Vagina (tissue), 2 donors: Measurements from ENCODE around the gene SLX4IP.

Source experiments
- POLR2A ChIP-seq, 2 donors: fragments of 450-650 bp; IDR thresholded peaks; one replicate each; pipeline ENCODE4 v1.6.1; 2017; ENCODE audit warnings: antibody characterized with exemption in 2 of 2, mild to moderate bottlenecking in 2 of 2, moderate library complexity in 2 of 2
- POLR2AphosphoS5 ChIP-seq, 2 donors: sonication (generic); formaldehyde crosslinking; IDR thresholded peaks; one replicate each; pipeline ENCODE4 v1.9.0; 2017; ENCODE audit warnings: antibody characterized with exemption in 2 of 2, mild to moderate bottlenecking in 2 of 2, low read depth in 1 of 2; ENCODE audit not compliant: insufficient read depth in 1 of 2
- TF ChIP-seq, protein P1 (sequence below), 3 experiments: fragments of 450-650 bp in 2 of 3; fragments of 200-600 bp in 1 of 3; sonication (generic) in 1 of 3; IDR thresholded peaks; one replicate each; pipeline ENCODE4 v1.5.1; 2017 to 2019; ENCODE audit warnings: antibody characterized with exemption in 3 of 3, mild to moderate bottlenecking in 2 of 3, moderate library complexity in 2 of 3

DNA sequence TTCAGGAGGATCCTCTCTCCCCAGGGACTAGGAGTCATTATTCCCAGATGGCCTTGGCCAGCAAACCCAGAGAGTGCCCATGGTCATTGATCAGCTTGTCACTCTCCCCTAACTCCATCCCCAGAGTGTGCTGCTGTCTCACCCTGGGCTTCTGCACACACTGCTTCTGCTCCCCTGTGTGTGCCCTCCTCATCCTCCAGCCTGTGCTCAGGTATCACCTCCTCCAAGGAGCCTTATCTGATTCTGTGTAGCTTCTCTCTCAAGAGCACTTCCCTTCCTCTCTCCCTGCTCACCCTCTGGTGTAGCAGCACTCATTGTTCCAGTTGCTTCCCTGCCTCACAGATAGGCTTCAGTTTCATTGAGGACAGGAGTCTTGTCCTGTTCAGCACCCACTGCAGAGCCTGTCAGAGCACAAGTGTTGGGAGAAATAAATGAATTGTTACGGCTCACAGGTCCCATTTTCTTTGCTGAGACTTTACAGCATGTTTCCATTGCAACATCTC lies 136.3 kb downstream of the SLX4IP start:
- TF ChIP-seq, protein P1, sequence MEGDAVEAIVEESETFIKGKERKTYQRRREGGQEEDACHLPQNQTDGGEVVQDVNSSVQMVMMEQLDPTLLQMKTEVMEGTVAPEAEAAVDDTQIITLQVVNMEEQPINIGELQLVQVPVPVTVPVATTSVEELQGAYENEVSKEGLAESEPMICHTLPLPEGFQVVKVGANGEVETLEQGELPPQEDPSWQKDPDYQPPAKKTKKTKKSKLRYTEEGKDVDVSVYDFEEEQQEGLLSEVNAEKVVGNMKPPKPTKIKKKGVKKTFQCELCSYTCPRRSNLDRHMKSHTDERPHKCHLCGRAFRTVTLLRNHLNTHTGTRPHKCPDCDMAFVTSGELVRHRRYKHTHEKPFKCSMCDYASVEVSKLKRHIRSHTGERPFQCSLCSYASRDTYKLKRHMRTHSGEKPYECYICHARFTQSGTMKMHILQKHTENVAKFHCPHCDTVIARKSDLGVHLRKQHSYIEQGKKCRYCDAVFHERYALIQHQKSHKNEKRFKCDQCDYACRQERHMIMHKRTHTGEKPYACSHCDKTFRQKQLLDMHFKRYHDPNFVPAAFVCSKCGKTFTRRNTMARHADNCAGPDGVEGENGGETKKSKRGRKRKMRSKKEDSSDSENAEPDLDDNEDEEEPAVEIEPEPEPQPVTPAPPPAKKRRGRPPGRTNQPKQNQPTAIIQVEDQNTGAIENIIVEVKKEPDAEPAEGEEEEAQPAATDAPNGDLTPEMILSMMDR (IDR thresholded peaks at IDR 0.05): no peak
- no peak for TF ChIP-seq POLR2AphosphoS5 (IDR thresholded peaks at IDR 0.05; ENCODE audit: insufficient read depth in 1 of 2, low read depth in 1 of 2)
- TF ChIP-seq POLR2A (IDR thresholded peaks at IDR 0.05): no peak
